ENCODE data around the gene PPL.
"Not testable (repeated sequence)": the region's sequence is repeated elsewhere in the genome, so short reads cannot be mapped to it uniquely, and the experiment has no call there.

PPL gene

GRCh38 chr16:4968879-4969483, 32.0 kb upstream of the PPL start:
- H2AFZ ChIP-seq (ENCODE audit: low read depth), result no peak overlapping the region
- no peaks in the 10 kb centered on the region for H4K20me1 ChIP-seq (ENCODE audit: insufficient read depth)
- peaks cover 12% of the 10 kb centered on the region for H3K4me1 ChIP-seq (ENCODE audit: low read depth, poor library complexity, severe bottlenecking)
- TF ChIP-seq, protein P1, sequence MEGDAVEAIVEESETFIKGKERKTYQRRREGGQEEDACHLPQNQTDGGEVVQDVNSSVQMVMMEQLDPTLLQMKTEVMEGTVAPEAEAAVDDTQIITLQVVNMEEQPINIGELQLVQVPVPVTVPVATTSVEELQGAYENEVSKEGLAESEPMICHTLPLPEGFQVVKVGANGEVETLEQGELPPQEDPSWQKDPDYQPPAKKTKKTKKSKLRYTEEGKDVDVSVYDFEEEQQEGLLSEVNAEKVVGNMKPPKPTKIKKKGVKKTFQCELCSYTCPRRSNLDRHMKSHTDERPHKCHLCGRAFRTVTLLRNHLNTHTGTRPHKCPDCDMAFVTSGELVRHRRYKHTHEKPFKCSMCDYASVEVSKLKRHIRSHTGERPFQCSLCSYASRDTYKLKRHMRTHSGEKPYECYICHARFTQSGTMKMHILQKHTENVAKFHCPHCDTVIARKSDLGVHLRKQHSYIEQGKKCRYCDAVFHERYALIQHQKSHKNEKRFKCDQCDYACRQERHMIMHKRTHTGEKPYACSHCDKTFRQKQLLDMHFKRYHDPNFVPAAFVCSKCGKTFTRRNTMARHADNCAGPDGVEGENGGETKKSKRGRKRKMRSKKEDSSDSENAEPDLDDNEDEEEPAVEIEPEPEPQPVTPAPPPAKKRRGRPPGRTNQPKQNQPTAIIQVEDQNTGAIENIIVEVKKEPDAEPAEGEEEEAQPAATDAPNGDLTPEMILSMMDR (conservative IDR thresholded peaks at IDR 0.05; ENCODE audit: low read depth, low read length), result no peak
- H3K4me3 ChIP-seq (IDR thresholded peaks at IDR 0.05; ENCODE audit: insufficient read depth, low read depth, low read length), result no peak overlapping the region
- H3K36me3 ChIP-seq (ENCODE audit: insufficient read depth), result no peaks in the 10 kb centered on the region
- no peaks in the 10 kb centered on the region for H3K27me3 ChIP-seq (ENCODE audit: insufficient read depth, low read depth)
- no peak overlapping the region for H3K9ac ChIP-seq
- no peak overlapping the region for H3K4me2 ChIP-seq
- no peak overlapping the region for H3K27ac ChIP-seq
- no peaks in the 10 kb centered on the region for H3K79me2 ChIP-seq (ENCODE audit: insufficient read depth, low read depth)

DNA sequence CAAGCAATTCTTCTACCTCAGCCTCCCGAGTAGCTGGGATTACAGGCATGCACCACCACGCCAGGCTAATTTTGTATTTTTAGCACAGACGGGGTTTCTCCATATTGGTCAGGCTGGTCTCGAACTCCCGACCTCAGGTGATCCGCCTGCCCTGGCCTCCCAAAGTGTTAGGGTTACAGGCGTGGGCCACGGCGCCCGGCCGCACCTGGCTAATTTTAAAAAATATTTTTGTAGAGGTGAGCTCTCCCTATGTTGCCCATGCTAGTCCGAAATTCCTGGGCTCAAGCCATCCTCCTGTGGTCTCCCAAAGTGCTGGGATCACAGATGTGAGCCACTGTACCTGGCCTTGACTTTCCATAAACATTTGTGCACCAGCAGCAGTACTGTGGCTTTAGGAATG, 31.3 kb upstream of the PPL start:
- H3K4me3 ChIP-seq (IDR thresholded peaks at IDR 0.05; ENCODE audit: insufficient read depth, low read depth, low read length); H3K27me3 ChIP-seq (ENCODE audit: insufficient read depth, low read depth): not testable (repeated sequence)

DNA sequence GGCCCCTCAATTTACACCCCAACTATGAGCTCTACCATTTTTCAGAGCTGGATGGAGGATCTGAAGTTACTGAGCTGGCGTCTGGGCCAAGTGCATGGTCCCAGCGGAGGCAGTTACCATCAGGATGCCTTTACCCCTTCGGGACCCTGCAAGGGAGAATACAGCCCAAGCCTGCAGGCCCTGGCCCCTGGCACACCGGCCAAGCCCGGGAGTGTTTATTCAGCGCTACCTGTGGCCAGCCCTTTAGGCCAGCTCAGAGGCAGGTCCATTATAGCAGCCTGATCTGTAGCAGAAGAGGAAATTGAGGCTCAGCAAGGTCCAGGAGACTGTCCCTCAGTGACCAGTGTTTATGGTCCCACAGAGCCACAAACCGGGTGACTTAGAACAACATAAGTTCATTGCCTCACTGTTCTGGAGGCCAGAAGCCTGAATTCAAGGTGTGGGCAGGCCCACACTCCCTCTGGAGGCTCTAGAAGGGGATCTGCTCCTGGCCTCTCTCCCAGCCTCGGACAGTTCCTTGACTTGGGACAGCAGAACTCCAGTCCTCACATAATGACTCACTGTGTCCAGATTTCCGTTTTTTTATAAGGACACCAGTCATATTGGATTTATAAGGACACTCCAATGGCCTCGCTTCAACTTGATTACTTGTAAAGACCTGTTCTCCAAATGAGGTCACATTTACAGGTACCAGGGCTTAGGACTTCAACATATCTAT, 29.9 kb upstream of the PPL start:
- H3K27me3 ChIP-seq (ENCODE audit: insufficient read depth, low read depth), result no peaks in the 10 kb centered on the region
- H3K27ac ChIP-seq, result no peak overlapping the region
- H3K4me1 ChIP-seq (ENCODE audit: low read depth, poor library complexity, severe bottlenecking), result peaks cover 32% of the 10 kb centered on the region
- no peaks in the 10 kb centered on the region for H3K36me3 ChIP-seq (ENCODE audit: insufficient read depth)
- no peak overlapping the region for H3K4me2 ChIP-seq
- H4K20me1 ChIP-seq (ENCODE audit: insufficient read depth), result no peaks in the 10 kb centered on the region
- H3K79me2 ChIP-seq (ENCODE audit: insufficient read depth, low read depth), result no peaks in the 10 kb centered on the region
- no peak overlapping the region for H3K4me3 ChIP-seq (IDR thresholded peaks at IDR 0.05; ENCODE audit: insufficient read depth, low read depth, low read length)
- H3K9ac ChIP-seq, result no peak overlapping the region
- no peak overlapping the region for H2AFZ ChIP-seq (ENCODE audit: low read depth)
- TF ChIP-seq, protein P1 (conservative IDR thresholded peaks at IDR 0.05; ENCODE audit: low read depth, low read length), result no peak

More for the DNA sequence above, 31.3 kb upstream of the PPL start:
- H4K20me1 ChIP-seq (ENCODE audit: insufficient read depth); H3K4me2 ChIP-seq; H3K36me3 ChIP-seq (ENCODE audit: insufficient read depth); H3K9ac ChIP-seq; H3K79me2 ChIP-seq (ENCODE audit: insufficient read depth, low read depth); H2AFZ ChIP-seq (ENCODE audit: low read depth); H3K27ac ChIP-seq: not testable (repeated sequence)
- H3K4me1 ChIP-seq (ENCODE audit: low read depth, poor library complexity, severe bottlenecking), result peaks cover 18% of the 10 kb centered on the region

DNA sequence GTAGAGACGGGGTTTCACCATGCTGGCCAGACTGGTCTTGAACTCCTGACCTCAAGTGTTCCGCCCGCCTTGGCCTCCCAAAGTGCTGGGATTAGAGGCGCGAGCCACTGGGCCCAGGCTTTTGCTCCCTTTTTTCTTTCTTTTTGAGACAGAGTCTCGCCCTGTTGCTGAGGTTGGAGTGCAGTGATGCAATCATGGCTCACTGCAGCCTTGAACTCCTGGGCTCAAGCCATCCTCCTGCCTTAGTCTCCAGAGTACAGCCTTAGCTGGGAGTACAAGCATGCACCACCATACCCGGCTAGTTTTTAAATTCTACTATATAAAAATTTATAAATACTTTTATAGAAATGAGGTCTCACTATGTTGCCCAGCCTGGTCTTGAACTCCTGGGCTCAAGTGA, 26.6 kb upstream of the PPL start:
- peak overlapping the region; percentile 58; the same call in 1 of the 2 replicates for H3K27ac ChIP-seq
- H3K79me2 ChIP-seq (ENCODE audit: insufficient read depth, low read depth); H4K20me1 ChIP-seq (ENCODE audit: insufficient read depth); H3K27me3 ChIP-seq (ENCODE audit: insufficient read depth, low read depth); H3K9ac ChIP-seq; H2AFZ ChIP-seq (ENCODE audit: low read depth); H3K4me3 ChIP-seq (IDR thresholded peaks at IDR 0.05; ENCODE audit: insufficient read depth, low read depth, low read length); H3K36me3 ChIP-seq (ENCODE audit: insufficient read depth): not testable (repeated sequence)
- peaks cover 26% of the 10 kb centered on the region for H3K4me1 ChIP-seq (ENCODE audit: low read depth, poor library complexity, severe bottlenecking)
- H3K4me2 ChIP-seq, result peak overlapping the region; percentile 58

- H3K4me3 ChIP-seq (IDR thresholded peaks at IDR 0.05; ENCODE audit: insufficient read depth, low read depth, low read length), result no peak overlapping the region
- peak overlapping the region; percentile 14; the same call in 1 of the 2 replicates for H3K9ac ChIP-seq
- H3K4me1 ChIP-seq (ENCODE audit: low read depth, poor library complexity, severe bottlenecking), result peaks cover 29% of the 10 kb centered on the region
- TF ChIP-seq, protein P1 (conservative IDR thresholded peaks at IDR 0.05; ENCODE audit: low read depth, low read length), result no peak
- no peaks in the 10 kb centered on the region for H3K79me2 ChIP-seq (ENCODE audit: insufficient read depth, low read depth)
- peak overlapping the region; percentile 58 for H3K4me2 ChIP-seq
- H3K27me3 ChIP-seq (ENCODE audit: insufficient read depth, low read depth), result no peaks in the 10 kb centered on the region
- peak overlapping the region; percentile 53; the same call in 1 of the 2 replicates for H2AFZ ChIP-seq (ENCODE audit: low read depth)
- no peaks in the 10 kb centered on the region for H3K36me3 ChIP-seq (ENCODE audit: insufficient read depth)
- H4K20me1 ChIP-seq (ENCODE audit: insufficient read depth), result no peaks in the 10 kb centered on the region
- H3K27ac ChIP-seq, result peak overlapping the region; percentile 58
Measured at GRCh38 chr16:4962716-4963115, 25.8 kb upstream of the PPL start.

Measured in KMS-11 (cell line).